Measurements from ENCODE around the gene NUDT22.

- TF ChIP-seq REST (IDR thresholded peaks at IDR 0.05; ENCODE audit: borderline replicate concordance) (no peak), EP300 (conservative IDR thresholded peaks at IDR 0.05; ENCODE audit: poor library complexity, severe bottlenecking) (no peak), CTCF (IDR thresholded peaks at IDR 0.05; ENCODE audit: poor library complexity, severe bottlenecking) (no peak)
Observed at GRCh38 chr11:64262271-64263002, 36.4 kb downstream of the NUDT22 start.

Data from neural cell (in vitro differentiated cells).